K562 treated with DMSO at 1 percent for 48 hours (cell line): Measurements from ENCODE around the gene FOXL1. TPM values are rescaled to one million over a fixed set of nuclear protein-coding genes. Genes with fewer than 3 reads are reported as not detected.

Experiments
- total RNA-seq: library from RNA; unstranded; fragments of 300-600 nt; gene quantifications from 2 replicates; pipeline ENCODE4 v1.2.3, GENCODE V29; 2022; ENCODE audit warnings: low replicate concordance; ENCODE audit errors: extremely low read depth

Gene FOXL1
- total RNA-seq: not detected in 2 replicates

DNA sequence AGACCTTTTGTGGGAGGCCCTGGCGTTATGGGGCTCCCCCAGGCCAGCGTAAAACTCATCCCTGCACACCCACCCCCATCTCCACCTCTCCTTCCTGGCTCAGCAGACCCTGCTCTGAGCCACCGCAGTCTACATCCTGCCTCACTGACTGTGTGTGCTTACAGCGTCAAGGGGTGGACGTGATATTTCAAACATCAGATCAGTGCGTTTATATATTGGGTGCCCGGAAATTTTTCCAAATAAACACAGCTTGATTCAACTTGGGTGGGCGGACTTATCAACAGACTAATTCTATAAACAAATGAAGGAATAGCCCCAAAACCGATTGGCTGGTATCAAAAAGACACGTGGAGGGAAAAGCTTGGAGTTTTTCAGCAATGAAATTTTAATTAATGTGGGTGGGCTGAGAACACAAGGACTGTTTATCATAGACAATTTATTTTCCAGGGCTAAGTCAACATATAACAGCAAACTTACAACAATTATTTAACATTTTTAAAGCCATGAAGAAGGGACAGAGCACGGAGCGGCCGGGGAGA is at the start of gene FOXL1:
Gene FOXL1 (plus strand): TSS at position 489 of the 539 bp plus-strand sequence. CDS start 175 bp downstream, outside the sequence.

GRCh38 chr16:86554917-86555703 is 23.2 kb upstream of the FOXL1 start, which contains the start of gene MTHFSD:
Gene MTHFSD (minus strand): TSS chr16:86555235. CDS start chr16:86555184, 51 bp downstream.

GRCh38 chr16:86566601-86566965 is 11.8 kb upstream of the FOXL1 start, which contains the start of gene FOXC2:
Gene FOXC2 (plus strand): TSS chr16:86566829. CDS start chr16:86567336, 507 bp downstream.

Other genes starting within 250 kb of the FOXL1 start
- gene FOXF1, start 68.0 kb upstream of the FOXL1 start, total RNA-seq: not detected in 2 replicates
- gene MTHFSD, start 23.3 kb upstream of the FOXL1 start, total RNA-seq: not detected in 2 replicates
- gene FOXC2, start 11.7 kb upstream of the FOXL1 start, total RNA-seq: not detected in 2 replicates